Omental fat pad (tissue), 4 donors: ENCODE results near the gene CKS1B. TPM values are rescaled to one million over a fixed set of nuclear protein-coding genes. Genes with fewer than 3 reads are reported as not detected.

Experiments used
- ATAC-seq: fragments of 150-250 bp; one replicate; pipeline ENCODE4 v1.9.1; 2016; ENCODE audit warnings: mild to moderate bottlenecking, moderate library complexity; ENCODE audit not compliant: low FRiP score
- DNase-seq: peaks from one replicate; pipeline ENCODE4 v3.0.0-alpha.2; 2019; ENCODE audit warnings: low spot score
- total RNA-seq, 4 donors: library from RNA; depleted of rRNA; stranded (reverse); fragments of >200 nt; gene quantifications; one replicate each; pipeline ENCODE4 v1.1.0, GENCODE V29; 2016
- TF ChIP-seq, protein P1 (sequence below), 3 donors: fragments of 450-650 bp; IDR thresholded peaks; one replicate each; pipeline ENCODE4 v1.5.1; 2016 to 2017; ENCODE audit warnings: antibody characterized with exemption in 3 of 3, mild to moderate bottlenecking in 3 of 3, moderate library complexity in 2 of 3

Gene CKS1B
- total RNA-seq, 4 donors from 2014 or later = 34.0 to 72.8 (median 43.2) TPM

DNA sequence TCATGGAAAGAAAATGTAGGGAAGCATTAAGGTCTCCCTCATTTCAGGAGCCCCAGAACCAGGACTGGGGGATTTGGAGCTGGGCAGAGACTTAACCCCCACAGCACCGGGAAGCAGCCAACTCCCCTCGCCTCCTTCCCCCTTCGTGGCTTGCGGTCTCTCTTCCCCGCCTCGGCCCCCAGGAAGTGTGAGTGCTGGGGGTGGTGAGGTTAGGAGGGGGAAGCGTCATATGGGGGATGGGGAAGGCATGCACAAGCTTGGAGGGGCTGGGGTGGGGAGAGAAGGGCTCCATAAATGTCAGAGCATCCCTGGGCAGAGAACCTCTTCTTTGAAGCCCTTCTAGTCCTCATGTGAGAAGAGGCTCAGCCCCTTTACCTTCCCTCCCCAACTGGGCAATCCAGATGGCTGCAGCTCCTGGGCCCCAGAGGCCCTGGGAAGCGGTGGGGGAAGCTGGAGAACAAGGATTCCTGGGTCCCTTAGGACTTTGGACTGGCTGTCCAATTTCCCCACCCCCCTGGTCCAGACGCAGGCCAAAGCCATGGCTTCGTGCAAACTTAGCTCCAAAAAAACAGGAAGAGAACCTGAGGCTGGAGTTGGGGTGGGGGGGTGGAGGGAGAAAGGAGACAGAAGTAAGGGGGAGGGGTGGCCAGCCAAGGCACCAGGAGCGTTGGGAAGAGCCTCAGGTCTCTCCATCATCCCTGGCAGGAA, 35.9 kb downstream of the CKS1B start:
- ATAC-seq (no peak), DNase-seq (no peak)
- TF ChIP-seq, protein P1, sequence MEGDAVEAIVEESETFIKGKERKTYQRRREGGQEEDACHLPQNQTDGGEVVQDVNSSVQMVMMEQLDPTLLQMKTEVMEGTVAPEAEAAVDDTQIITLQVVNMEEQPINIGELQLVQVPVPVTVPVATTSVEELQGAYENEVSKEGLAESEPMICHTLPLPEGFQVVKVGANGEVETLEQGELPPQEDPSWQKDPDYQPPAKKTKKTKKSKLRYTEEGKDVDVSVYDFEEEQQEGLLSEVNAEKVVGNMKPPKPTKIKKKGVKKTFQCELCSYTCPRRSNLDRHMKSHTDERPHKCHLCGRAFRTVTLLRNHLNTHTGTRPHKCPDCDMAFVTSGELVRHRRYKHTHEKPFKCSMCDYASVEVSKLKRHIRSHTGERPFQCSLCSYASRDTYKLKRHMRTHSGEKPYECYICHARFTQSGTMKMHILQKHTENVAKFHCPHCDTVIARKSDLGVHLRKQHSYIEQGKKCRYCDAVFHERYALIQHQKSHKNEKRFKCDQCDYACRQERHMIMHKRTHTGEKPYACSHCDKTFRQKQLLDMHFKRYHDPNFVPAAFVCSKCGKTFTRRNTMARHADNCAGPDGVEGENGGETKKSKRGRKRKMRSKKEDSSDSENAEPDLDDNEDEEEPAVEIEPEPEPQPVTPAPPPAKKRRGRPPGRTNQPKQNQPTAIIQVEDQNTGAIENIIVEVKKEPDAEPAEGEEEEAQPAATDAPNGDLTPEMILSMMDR (IDR thresholded peaks at IDR 0.05) = no peak

GRCh38 chr1:155011004-155011416, 36.5 kb downstream of the CKS1B start:
- no peak for ATAC-seq
- DNase-seq = no peak
- TF ChIP-seq, protein P1 (IDR thresholded peaks at IDR 0.05) = no peak

DNA sequence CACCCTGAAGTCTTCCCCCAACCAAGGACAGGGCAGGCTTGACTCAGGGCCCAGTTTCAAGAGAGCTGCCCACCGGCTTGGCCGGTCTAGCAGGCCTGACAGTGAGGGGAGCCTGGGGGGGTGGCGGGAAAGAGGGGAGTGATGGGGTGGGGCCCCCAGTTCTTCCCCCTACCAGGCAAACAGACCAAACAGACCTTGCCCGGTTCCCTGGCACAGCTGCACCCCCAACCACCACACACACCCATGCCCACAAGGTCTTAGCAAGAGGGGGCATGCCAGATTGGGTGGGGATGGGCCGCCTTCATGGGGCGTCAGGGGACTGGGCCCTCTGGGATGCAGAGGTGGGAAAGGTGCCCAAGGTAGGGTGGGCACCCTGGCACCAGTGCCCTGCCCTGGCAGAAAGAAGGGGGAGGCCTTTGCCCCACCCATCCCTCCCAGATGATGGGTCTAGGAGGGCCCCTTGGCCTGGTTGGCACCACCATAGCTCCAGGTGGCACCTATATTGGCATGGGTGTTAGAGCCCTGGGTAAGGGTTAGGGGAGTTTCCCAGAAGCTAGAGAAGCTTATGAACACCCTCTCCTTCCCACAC, 37.0 kb downstream of the CKS1B start:
- TF ChIP-seq, protein P1 (IDR thresholded peaks at IDR 0.05) = no peak
- no peak for ATAC-seq
- no peak for DNase-seq

- peak; percentile 74 for ATAC-seq
- peak; percentile 63 for DNase-seq
- TF ChIP-seq, protein P1 (IDR thresholded peaks at IDR 0.05) = no peak
These were observed 37.6 kb downstream of the CKS1B start for GRCh38 chr1:155012026-155012546.

GRCh38 chr1:155012776-155013602, 38.5 kb downstream of the CKS1B start:
- no peak for DNase-seq
- ATAC-seq = no peak
- TF ChIP-seq, protein P1 (IDR thresholded peaks at IDR 0.05) = no peak

- DNase-seq (no peak), ATAC-seq (no peak)
- TF ChIP-seq, protein P1 (IDR thresholded peaks at IDR 0.05) = no peak
These were observed 39.2 kb downstream of the CKS1B start for GRCh38 chr1:155013632-155014031.
